H1 (cell line): ENCODE data around the gene URAD.

Experiments
- CREB1 ChIP-seq: IDR thresholded peaks from 2 replicates; pipeline ENCODE4 v1.6.1; 2012; ENCODE audit warnings: inconsistent platforms
- EP300 ChIP-seq, 2 experiments: IDR thresholded peaks; 1 replicate in 1 of 2; 2 replicates in 1 of 2; pipeline ENCODE4 v1.6.1; 2011 to 2012; ENCODE audit warnings: low read depth in 2 of 2, low read length in 2 of 2, mild to moderate bottlenecking in 2 of 2, borderline replicate concordance in 1 of 2, inconsistent platforms in 1 of 2, moderate library complexity in 1 of 2
- EZH2 ChIP-seq: fragments of 200-600 bp; sonication (generic); IDR thresholded peaks from 2 replicates; pipeline ENCODE4 v1.7.1; 2012; ENCODE audit warnings: low read depth, mild to moderate bottlenecking, moderate library complexity, low read length, inconsistent platforms; ENCODE audit not compliant: severe bottlenecking
- MAFK ChIP-seq: IDR thresholded peaks from 2 replicates; pipeline ENCODE4 v1.6.1; 2012; ENCODE audit warnings: low read depth, mild to moderate bottlenecking, improper control_type of control experiment, low read length
- NRF1 ChIP-seq: IDR thresholded peaks from 2 replicates; pipeline ENCODE4 v1.6.1; 2011; ENCODE audit warnings: mild to moderate bottlenecking, low read depth, low read length, improper control_type of control experiment
- POLR2A ChIP-seq, 2 experiments: IDR thresholded peaks; 1 replicate in 1 of 2; 2 replicates in 1 of 2; pipeline ENCODE4 v1.6.1; 2011; ENCODE audit warnings: low read depth in 2 of 2, low read length in 2 of 2, mild to moderate bottlenecking in 2 of 2; ENCODE audit errors: control extremely low read depth in 1 of 2
- POLR2AphosphoS5 ChIP-seq: IDR thresholded peaks from 2 replicates; pipeline ENCODE4 v1.6.1; 2011; ENCODE audit warnings: low read depth, low read length
- RAD21 ChIP-seq, 2 experiments: IDR thresholded peaks in 1 of 2; conservative IDR thresholded peaks in 1 of 2; 2 replicates each; pipeline ENCODE4 v1.6.1; 2011; ENCODE audit warnings: low read depth in 2 of 2, low read length in 2 of 2, improper control_type of control experiment in 1 of 2, inconsistent platforms in 1 of 2, mild to moderate bottlenecking in 1 of 2, moderate library complexity in 1 of 2
- SAP30 ChIP-seq: fragments of 300-600 bp; sonication (generic); IDR thresholded peaks from 2 replicates; pipeline ENCODE4 v1.7.1; 2012; ENCODE audit warnings: low read length, moderate library complexity, mild to moderate bottlenecking, inconsistent platforms; ENCODE audit not compliant: insufficient read depth, insufficient replicate concordance
- SIN3A ChIP-seq, 2 experiments: IDR thresholded peaks in 1 of 2; conservative IDR thresholded peaks in 1 of 2; 2 replicates each; pipeline ENCODE4 v1.6.1; 2011 to 2012; ENCODE audit warnings: low read length in 2 of 2, improper control_type of control experiment in 1 of 2, low read depth in 1 of 2, mild to moderate bottlenecking in 1 of 2
- TAF1 ChIP-seq: IDR thresholded peaks from 2 replicates; pipeline ENCODE4 v1.6.1; 2011; ENCODE audit warnings: mild to moderate bottlenecking, low read depth, low read length
- ZNF274 ChIP-seq: IDR thresholded peaks from 2 replicates; pipeline ENCODE4 v1.7.0; 2012; ENCODE audit warnings: low read length, borderline replicate concordance; ENCODE audit errors: extremely low read depth
- TF ChIP-seq, protein P1 (sequence below), 3 experiments: IDR thresholded peaks; 1 replicate in 2 of 3; 2 replicates in 1 of 3; pipeline versions ENCODE4 v1.5.1 to v1.6.1; 2011; ENCODE audit warnings: low read length in 3 of 3, mild to moderate bottlenecking in 3 of 3, inconsistent platforms in 2 of 3, low read depth in 1 of 3, moderate library complexity in 1 of 3; ENCODE audit not compliant: insufficient read depth in 1 of 3; ENCODE audit errors: control extremely low read depth in 1 of 3
- TF ChIP-seq, protein P2 (sequence below): IDR thresholded peaks from 2 replicates; pipeline ENCODE4 v1.6.1; 2012; ENCODE audit warnings: inconsistent platforms

DNA sequence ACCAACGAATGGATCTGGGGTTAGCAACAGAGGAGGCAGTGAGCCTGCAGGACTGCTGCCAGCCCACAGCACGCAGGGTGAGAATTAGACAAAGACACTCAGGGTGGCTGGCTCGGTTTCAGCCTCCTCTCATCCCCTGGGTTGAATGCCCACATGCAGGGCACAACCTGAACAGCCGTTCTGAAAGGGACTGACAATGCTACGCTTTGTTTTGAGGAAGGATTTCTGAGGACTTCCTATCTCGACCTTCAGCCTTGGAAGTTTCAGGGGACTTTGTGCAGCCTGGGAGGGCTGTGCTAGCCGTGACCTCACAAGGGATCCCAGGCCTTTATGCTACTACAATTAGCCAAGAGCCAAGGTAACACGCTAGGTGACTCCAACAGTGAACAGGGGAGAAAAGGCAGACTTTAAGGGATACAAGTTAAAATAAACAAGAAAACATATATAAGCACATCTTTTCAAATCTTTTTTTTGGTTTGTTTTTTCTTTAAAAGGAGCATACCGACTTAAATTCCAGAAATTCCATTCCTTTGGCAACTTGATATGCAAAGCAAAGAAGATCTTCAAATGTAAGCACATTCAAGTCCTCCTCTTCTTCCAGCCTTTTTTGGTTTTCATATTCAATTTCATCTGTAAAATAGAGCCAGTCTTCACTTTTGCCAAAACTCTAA is 34.5 kb upstream of the URAD start:
- TF ChIP-seq POLR2A (IDR thresholded peaks at IDR 0.05; ENCODE audit: control extremely low read depth in 1 of 2, low read depth in 2 of 2, low read length in 2 of 2) = 0 out of 3 replicates have a peak, but pooled peaks of 1 of the 2 experiments have one; percentile 36
- TF ChIP-seq SIN3A (conservative IDR thresholded peaks at IDR 0.05 in 1 of 2, IDR thresholded peaks at IDR 0.05 in 1 of 2; ENCODE audit: low read depth in 1 of 2, low read length in 2 of 2) = no peak
- TF ChIP-seq, protein P1, sequence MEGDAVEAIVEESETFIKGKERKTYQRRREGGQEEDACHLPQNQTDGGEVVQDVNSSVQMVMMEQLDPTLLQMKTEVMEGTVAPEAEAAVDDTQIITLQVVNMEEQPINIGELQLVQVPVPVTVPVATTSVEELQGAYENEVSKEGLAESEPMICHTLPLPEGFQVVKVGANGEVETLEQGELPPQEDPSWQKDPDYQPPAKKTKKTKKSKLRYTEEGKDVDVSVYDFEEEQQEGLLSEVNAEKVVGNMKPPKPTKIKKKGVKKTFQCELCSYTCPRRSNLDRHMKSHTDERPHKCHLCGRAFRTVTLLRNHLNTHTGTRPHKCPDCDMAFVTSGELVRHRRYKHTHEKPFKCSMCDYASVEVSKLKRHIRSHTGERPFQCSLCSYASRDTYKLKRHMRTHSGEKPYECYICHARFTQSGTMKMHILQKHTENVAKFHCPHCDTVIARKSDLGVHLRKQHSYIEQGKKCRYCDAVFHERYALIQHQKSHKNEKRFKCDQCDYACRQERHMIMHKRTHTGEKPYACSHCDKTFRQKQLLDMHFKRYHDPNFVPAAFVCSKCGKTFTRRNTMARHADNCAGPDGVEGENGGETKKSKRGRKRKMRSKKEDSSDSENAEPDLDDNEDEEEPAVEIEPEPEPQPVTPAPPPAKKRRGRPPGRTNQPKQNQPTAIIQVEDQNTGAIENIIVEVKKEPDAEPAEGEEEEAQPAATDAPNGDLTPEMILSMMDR (IDR thresholded peaks at IDR 0.05; ENCODE audit: control extremely low read depth in 1 of 3, insufficient read depth in 1 of 3, low read depth in 1 of 3, low read length in 3 of 3) = no peak
- no peak for TF ChIP-seq EZH2
- no peak for TF ChIP-seq EP300 (IDR thresholded peaks at IDR 0.05; ENCODE audit: borderline replicate concordance in 1 of 2, low read depth in 2 of 2, low read length in 2 of 2)
- no peak for TF ChIP-seq RAD21 (IDR thresholded peaks at IDR 0.05 in 1 of 2, conservative IDR thresholded peaks at IDR 0.05 in 1 of 2; ENCODE audit: low read depth in 2 of 2, low read length in 2 of 2)
- no peak for TF ChIP-seq TAF1
- TF ChIP-seq MAFK = no peak
- TF ChIP-seq ZNF274 = no peak
- no peak for TF ChIP-seq POLR2AphosphoS5
- no peak for TF ChIP-seq CREB1
- TF ChIP-seq, protein P2, sequence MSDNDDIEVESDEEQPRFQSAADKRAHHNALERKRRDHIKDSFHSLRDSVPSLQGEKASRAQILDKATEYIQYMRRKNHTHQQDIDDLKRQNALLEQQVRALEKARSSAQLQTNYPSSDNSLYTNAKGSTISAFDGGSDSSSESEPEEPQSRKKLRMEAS = 0 out of 2 replicates have a peak, but pooled peaks have one; percentile 15
- no peak for TF ChIP-seq NRF1
- no peak for TF ChIP-seq SAP30
